Right hindlimb (tissue), 1 donor: ENCODE measurements around the gene CCN5.
A peak's percentile ranks its signal among the peaks of the same experiment; 100 is the strongest.
"Not testable (repeated sequence)": the region's sequence is repeated elsewhere in the genome, so short reads cannot be mapped to it uniquely, and the experiment has no call there.

Source experiments
- DNase-seq: peaks from one replicate; pipeline ENCODE4 v3.0.0-alpha.2; 2018

The CCN5 gene

GRCh38 chr20:44695674-44696300 is 19.4 kb upstream of the CCN5 start:
- no peak for DNase-seq

GRCh38 chr20:44696315-44696714 is 18.9 kb upstream of the CCN5 start:
- no peak for DNase-seq

GRCh38 chr20:44697041-44697440 is 18.1 kb upstream of the CCN5 start:
- DNase-seq, result not testable (repeated sequence)

GRCh38 chr20:44698351-44698750 is 16.8 kb upstream of the CCN5 start:
- no peak for DNase-seq

- DNase-seq, result no peak
Observed at GRCh38 chr20:44700306-44700705, 14.9 kb upstream of the CCN5 start.

GRCh38 chr20:44701118-44701857 is 13.9 kb upstream of the CCN5 start:
- DNase-seq, result no peak

GRCh38 chr20:44701858-44702256 is 13.3 kb upstream of the CCN5 start:
- no peak for DNase-seq

GRCh38 chr20:44702776-44703175 is 12.4 kb upstream of the CCN5 start:
- DNase-seq, result peak; percentile 89

- no peak for DNase-seq
Observed at GRCh38 chr20:44703183-44703925, 11.8 kb upstream of the CCN5 start.

- DNase-seq, result no peak
Observed at GRCh38 chr20:44703956-44704488, 11.1 kb upstream of the CCN5 start.

- no peak for DNase-seq
Observed at GRCh38 chr20:44704551-44704971, 10.6 kb upstream of the CCN5 start.

- DNase-seq, result no peak
Observed at GRCh38 chr20:44705364-44706094, 9.6 kb upstream of the CCN5 start.

GRCh38 chr20:44706301-44707017 is 8.7 kb upstream of the CCN5 start:
- DNase-seq, result peak; percentile 66

- no peak for DNase-seq
Observed at GRCh38 chr20:44707018-44707579, 8.1 kb upstream of the CCN5 start.

- DNase-seq, result no peak
Observed at GRCh38 chr20:44709380-44709779, 5.8 kb upstream of the CCN5 start.

GRCh38 chr20:44709797-44710196 is 5.4 kb upstream of the CCN5 start:
- no peak for DNase-seq

GRCh38 chr20:44711237-44711636 is 3.9 kb upstream of the CCN5 start:
- DNase-seq, result no peak

- no peak for DNase-seq
Observed at GRCh38 chr20:44714102-44714700, 968 bp upstream of the CCN5 start.

GRCh38 chr20:44715499-44716308 is 535 bp downstream of the CCN5 start:
- no peak for DNase-seq

GRCh38 chr20:44716309-44717106 is 1.3 kb downstream of the CCN5 start:
- DNase-seq, result no peak
